NCI-H2029 (cell line): ENCODE measurements around the gene RAB17.
"Not testable (repeated sequence)": the region's sequence is repeated elsewhere in the genome, so short reads cannot be mapped to it uniquely, and the experiment has no call there.

Experiments
- DNase-seq: peaks from one replicate; lab custom pipeline; 2025; lab: John Stamatoyannopoulos, UW

The RAB17 gene

DNA sequence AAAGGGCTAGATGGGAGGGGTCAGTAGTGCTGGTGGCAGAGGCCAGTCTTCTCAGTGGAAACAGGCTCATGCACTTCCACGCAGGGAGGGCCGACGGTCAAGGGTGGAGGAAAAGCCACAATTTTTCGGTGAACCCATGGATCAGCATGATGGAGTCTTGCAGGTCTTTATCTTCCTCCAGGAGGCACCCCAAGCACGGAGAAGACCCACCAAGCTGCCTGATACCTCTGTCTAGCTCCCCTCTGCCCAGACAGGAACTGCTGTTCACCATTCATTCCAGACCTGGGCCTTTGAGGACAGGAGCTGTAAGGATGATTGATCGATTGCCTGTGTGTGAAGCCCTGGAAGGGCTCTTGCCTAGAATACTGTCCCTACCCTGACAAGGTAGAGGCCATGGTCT lies 34.0 kb upstream of the RAB17 start:
- no peak for DNase-seq

DNA sequence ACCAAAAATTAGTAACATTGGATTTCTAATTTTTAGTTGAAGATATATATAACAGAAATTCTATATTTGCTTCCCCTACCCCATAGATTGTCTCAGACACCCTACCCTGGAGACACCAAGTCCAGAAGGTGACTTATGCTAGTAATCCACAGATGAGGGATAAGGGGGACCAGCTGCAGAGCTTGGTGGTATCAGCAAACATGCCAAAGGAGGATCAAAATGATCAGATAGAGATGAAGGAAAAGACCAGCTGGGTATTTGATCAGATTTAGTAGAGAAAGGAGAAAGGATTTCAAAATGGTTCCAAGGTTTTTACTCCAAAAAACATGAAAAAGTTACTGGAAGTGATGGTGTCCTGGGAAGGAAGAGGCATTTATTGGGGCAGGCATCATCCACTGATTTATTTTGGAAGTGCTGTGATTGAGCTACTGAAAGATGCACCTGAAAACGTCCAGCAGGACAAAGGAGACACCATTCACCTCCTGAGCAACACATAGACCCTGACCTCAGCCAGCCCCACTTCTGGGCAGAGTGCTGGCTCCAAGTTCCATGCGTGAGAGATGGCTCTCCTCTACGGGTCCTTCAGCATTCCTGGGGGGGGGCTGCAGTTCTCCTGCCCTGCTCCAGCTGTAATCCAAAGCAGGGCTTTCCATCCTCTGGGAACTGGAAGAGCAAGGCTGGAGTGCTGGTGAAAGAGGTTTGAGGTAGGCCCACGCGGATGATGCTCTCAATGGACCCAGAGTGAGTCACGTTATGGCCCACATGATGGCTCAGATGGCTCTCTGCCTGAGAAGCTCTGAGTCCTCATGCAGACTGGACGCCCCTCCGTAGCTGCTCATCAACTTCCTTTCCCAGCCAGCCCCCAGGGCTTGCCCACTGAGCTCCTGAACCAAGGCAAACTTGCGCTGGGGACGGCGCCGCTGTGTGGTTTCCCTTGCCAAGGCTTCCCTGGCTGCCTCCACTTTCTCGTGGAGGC lies 33.2 kb upstream of the RAB17 start:
- DNase-seq = no peak

DNA sequence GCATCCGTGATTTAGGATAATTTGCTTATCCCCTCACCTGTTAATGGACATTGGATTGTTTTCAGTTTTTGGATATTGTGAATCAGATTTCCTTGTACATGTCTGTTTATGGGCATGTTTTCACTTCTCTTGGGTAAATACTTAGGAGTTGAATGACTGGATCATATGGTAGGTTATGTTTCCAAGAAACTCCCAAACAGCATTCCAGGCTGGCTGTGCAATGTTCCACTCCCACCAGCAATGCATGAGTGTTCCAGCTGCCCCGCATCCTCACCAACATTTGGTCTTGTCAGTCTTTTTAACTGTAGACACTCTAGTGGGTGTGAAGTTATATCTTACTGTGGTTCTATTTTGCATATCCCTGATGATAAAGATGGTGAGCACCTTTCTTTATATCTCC lies 27.9 kb upstream of the RAB17 start:
- DNase-seq = no peak

DNA sequence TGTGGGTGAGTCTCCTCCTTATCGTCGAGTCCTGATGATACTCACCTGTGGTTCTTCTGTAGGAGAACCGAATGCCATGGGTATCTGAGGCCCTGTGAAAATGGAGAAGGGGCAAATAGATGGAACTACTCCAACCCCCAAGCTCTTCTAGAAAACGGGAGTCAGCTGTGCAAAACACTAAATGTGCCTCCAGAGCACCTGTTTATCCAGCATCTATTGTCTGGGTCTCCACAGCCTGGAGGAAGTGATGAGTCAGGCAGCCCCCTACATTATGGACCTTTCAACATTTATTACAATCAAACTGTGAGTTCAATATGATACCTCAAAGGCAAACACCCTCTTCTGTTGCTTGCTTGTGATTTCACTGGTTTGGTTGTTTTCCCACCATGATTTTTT lies 27.1 kb upstream of the RAB17 start:
- DNase-seq = no peak

DNA sequence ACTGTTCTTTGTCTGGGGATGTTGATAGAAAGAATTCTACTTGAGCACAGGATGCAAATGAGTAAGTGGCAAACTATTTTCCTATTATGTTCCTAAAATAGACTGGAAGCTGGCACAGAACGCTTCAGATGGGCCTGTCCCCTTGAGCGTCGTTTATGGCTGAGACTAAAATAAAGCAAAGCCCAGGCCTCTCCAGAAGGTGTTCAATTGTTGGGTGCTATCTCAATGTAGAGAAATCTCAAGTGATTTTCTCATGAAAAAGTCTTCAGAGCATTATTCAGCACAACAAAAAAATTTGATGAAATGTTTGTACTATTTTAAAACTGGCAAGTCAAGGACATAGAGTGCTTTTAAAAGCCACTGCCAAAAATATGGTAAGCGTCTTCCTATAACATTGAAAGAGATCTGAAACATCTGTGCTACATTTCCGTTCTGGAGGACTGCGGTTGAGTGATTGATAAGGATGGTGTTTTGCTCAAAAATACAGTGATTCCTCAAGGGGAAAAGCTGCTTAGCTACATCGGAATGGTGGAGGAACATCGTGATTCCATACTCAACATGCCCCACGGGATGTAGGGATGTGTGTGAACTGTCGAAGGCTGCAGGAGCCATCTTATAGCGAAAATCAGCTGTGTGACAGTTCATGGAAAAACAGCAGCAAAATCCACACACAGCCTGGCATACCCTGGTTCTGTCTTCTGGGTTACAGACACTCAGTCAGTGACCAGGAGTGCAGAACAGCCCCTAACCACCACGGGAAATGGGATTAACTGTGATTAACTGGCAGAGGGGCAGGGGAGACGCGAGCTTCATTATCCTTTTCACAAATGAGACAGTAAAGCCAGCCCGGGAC lies 26.4 kb upstream of the RAB17 start:
- no peak for DNase-seq

DNA sequence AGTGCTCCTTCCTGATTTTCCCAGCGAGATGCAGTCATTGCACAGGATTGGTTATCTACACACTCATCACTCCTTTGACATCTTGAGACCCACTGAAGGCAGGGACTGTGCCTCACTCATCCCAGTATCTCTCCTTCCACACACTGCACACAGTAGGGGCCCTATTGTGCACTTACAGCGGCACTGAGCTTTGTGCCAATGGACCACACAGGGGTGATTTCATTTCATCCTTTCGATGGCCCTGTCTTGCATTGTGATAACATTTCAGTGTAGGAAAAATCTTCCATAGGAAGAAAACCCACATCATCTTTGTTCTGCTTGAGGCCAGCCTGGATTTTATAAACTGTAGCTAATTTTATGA lies 25.8 kb upstream of the RAB17 start:
- DNase-seq = no peak

DNA sequence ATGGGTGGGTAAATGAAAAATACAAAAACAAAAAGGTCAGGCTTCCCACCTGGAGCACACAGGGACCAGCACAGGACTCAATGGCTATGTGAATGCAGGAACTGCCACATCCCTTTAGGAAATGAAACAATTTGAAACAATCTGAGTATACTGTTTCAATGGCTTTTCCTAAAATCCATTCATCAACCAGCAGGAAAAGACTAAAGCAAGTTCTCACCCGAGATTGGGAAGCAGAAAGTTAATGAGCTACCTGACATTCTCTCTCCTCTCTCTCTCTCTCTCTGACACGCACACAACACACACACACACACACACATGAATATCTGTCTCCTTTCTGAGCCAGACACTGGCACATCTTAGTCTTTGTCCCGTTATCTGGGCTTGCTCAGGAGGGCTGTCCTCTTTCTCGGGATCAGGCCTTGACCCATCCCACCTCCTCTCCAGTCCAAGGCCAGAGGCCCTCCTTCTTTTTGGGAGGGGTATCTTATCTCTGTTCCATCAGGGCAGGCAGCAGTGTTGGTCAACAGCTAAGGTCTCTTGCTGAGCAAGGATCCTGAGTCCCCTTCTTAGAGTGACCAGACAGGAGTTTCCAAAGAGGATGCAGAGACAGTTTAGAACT lies 25.2 kb upstream of the RAB17 start:
- no peak for DNase-seq

DNA sequence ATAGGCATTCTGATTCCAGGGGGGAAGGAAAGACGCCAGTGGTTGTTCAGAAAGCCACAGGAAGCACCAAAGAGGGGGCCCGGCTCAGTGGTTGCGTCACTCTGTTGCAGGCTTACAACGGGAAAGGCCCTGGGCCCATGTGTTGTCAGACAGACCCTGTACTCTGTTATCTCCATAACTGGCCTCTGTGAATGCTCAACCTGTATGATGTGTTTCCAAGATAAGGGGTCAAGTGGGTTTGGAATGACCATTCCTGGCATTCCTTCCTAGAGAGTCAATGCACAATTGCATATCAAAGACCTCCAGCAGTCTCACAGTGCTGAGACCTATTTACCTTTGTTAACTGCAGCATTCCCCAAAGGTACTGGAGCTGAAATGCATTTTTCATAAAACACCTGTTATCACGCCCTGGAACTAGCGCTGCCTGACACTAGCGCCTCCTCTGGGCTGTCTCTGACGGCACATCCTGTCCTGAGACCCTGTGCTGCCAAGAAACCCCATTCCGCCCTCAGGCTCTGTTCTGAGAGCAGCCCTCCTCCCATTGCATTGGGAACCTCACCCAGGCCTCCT lies 23.7 kb upstream of the RAB17 start:
- DNase-seq = no peak

DNA sequence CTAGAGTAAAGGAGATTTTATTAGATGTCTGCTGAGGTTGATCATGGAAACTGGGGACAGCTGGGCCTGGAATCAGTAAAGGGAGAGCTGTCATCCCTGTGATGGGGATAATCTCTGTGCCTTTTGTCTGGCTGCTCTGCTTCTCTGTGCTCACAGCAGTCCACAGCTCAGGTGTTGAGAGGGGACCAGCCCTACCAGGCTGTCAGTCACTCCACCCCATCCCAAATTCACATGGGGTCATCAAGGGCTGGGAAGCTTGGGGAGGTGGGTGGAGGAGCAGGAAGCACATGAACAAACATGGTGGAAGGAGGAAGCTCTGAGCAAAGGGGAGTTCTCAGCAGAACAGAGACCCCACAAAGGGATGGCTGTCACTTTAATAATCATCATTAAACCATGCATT lies 23.1 kb upstream of the RAB17 start:
- DNase-seq = no peak

DNA sequence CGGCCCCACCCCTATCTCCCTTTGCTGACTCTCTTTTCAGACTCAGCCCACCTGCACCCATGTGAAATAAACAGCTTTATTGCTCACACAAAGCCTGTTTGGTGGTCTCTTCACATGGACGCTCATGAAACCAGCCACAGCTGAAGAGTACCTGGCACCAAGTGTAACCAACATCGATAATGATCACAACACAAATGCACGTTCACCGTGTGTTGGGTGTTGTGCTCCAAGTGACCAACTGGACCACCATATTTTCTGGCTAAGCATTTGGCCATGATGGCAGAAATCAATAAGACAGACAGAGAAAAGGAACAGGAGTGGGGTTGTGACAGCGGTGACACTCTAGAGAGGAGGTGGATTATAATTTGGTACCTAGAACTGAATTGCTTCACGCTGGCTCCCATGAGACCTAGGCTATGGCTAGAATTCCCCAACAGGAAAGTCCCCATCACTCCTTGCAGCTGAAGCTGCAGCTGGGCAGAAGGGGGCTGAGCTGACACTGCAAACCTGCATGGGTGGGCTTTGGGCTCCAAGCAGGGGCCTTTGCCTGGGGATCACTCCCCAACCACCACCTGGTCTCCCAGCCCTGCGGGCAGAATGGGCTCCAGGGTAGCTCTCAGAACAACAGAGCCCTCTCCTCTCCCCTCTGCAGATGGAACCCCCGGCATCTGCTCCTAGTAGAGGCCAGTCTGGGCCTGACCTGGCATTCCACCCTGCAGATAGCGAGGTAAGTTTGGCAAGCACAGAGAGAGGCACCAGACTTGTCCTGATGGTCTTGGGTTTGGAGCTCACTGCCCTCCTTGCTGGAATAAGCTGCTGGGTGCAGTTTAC lies 22.2 kb upstream of the RAB17 start:
- no peak for DNase-seq

DNA sequence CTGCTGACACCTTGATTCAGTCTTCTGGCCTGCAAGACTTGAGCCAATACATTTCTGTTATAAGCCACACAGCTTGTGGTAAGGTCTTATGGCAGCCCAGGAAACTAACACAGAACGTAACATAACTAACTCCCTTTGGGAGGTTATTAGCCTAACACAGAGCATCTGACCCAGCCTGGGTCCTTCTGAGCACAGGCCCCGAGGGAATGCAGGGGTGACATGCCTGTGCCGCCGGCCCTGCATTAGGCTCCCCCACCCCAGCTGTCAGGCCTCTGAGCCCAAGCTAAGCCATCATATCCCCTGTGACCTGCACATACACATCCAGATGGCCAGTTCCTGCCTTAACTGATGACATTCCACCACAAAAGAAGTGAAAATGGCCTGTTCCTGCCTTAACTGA lies 16.0 kb upstream of the RAB17 start:
- DNase-seq = not testable (repeated sequence)

DNA sequence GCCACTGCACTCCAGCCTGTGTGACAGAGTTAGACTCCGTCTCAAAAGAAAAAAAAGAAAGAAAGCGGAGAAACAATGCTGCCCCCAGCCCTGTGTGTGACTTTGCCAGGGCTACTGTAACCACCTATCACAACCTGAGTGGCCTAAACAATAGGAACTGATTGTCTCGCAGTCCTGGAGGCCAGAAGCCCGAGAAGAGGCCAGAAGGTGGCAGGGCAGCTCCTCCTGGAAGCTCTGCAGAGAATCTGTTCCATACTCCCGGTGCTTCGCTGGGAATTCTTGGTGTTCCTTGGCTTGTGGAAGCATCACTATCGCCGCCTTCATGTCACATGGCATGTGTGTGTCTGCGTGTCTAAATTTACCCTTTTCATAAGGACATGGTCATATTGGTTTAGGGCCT lies 14.4 kb upstream of the RAB17 start:
- no peak for DNase-seq

DNA sequence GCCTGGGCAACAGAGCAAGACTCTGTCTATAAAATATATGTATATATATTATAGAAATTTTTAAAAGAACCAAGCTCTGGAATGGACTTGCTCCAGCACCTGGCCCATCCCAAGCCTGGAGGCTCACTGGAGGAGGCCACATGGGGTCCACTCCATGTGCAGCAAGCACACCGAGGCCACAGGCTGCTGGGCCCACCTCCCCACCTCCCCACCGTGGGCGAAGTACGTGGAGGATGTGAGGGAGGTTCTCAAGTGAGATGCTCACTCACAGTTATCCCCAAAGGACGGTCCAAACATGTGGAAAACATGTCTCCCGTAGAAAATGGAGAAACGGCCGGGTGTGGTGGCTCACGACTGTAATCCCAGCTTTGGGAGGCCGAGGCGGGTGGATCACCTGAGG lies 13.9 kb upstream of the RAB17 start:
- no peak for DNase-seq

DNA sequence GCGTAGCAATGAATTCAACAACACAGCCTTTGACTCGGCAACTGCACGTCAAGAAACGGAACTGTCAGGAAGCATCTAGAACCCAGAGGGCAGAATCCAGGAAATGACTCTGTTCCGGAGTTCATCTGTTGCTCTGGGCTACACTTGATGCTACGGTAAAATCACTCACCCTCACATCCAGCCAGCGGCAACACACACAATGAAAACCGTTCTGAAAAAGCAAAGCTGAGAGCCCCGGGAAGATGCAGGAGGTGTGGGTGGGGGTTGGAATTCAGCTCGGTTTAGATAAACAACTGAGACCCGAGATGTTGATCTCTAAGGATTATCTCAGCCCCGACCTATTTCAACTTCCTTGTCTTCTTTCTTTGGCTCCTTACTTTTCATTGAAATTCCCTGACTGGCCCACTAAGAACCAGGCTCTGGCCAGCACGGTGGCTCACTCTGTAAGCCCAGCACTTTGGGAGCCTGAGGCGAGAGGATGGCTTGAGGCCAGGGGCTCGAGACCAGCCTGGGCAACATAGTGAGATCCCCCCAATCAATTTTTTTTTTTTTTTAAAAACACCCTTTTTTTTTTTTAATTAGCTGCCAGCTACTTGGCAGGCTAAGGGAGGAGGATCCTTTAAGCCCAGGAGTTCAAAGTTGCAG lies 13.3 kb upstream of the RAB17 start:
- no peak for DNase-seq

DNA sequence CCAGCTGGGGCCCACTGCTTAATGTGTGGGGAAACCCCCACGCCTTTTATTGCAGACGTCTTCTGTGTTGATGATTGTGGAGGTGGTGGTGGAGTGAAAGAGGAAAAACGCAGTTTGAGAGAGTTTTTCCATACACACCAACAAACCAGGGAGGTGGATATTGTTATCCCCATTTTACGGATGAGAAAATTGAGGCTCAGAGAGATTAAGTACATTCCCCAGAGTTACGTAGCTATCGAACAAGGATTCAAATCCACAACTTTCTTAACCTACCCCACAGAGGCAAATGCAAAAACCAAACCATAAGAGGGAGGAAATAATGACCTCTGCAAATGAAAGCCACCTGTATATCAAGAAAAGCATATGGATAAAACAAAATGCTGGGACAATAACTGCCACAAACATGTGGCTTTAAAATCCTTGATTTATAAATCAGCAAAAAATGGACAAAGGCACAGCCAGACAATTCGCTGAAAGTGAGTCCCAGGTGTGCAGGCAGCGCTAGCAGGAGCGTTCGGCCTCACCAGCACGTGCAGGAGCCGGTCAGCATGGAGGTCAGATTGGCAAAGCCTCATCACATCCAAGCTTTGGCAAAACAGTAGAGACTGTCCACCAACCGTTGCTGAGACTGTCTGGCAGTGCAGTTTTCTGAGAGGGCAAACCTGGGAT lies 12.6 kb upstream of the RAB17 start:
- DNase-seq = no peak

DNA sequence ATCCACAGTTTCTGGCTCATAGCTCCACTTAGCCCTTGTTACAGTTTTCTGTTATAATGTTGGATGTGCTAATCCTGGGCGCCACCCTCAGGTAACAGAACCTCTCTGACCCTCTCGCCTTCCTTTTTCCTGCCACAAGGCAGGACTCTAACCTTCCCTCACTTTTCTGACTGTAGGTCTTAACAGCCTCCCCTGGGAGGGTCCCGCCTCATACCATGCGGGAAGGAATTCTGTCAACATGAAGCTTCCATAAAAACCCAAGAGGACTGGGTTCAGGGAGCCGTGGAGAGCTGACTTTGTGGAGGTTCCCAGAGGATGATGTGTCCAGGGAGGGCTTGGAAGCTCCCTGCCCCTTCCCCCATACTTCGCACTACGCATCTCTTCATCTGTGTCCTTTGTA lies 11.9 kb upstream of the RAB17 start:
- DNase-seq = no peak

DNA sequence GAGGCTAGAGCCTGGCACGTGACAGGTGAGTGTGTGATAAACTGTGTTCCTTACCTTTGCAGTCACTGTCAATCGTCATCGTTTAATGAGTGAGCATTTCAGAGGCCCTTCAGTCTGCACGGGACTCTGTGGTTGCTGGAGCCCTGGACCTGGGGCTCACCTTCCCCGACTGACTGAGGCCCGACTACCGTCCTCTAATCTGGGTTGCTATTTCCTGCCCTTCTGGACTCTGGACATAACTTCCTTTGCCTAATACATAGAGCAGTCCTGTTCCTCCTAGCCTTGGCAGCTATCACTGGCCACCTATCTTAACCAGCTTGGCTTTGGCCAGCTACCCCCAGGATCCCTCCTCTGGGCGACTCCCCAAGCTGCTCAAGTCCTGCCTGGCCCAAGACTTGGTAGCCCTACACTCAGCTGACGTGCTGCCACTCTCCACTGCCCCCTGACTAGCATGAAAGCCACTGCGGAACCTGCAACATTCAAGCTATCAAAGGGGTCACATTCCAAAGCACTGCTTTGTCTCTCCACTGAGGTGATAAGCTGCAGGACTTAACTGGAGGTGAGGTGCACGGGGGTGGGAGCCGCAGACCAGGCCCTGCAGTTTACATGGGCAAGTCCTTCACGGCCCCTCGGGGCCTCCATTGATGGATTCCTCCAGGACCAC lies 11.1 kb upstream of the RAB17 start:
- no peak for DNase-seq

DNA sequence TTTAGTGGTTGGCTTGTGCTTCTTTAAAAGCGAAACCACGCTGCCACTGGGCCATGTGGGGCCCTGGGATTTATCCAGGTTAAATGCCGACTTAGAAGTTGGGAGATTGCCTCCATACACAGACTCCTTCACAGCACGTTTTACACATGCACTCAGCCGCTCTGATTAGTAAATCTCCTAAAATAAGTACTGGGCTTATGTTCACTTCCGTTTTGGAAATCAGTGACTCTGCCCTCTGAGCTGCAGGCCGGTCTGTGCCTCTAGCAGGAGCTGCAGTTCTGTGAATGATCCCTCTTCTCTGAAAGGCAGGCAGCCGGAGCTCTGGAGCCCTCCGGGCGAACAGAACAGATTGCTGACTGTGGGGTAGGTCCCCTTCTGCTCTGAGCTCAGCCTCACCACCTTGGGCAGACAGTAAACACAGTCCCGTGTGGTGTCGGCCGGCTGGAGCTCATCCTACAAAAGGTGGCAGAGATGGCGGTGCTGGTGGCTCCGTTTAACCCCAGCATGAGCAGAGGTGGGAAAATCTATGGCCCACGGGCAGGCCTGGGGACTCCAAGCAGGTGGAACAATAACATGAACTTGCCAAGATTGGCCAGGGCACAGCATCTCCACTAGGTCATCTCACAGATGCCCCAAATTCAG lies 9.8 kb upstream of the RAB17 start:
- DNase-seq = no peak

DNA sequence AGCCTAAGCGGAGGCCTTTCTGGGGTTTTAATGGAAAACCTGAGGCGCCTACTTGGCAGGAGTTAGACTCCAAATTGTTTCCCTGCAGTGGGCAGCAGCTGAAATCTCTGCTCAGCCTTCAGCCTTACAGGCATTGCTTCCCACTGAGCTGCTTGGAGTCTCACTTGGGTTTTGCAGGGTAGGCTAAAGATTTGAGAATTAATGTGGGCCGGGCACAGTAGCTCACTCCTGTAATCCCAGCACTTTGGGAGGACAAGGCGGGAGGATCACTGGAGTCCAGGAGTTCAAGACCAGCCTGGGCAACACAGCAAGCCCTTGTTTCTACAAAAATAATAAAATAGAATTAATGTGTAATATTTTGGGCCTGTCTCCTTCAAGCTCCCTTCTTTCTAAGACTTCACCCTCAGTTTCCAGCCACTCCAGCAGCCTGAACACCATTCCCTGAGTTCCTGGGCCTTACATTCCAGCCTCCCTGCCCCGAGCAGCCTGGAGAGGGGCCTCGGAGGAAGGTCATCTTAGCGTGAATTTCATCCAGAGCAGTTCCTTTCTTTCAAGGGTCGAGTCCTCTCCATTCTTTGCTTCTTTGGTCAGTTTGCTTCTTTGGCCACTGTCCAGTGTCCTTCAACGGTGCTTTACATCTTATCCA lies 9.1 kb upstream of the RAB17 start:
- no peak for DNase-seq
